Uterus (tissue), 4 donors: Measurements from ENCODE around the gene DNAH10. TPM values are rescaled to one million over a fixed set of nuclear protein-coding genes. Genes with fewer than 3 reads are reported as not detected.
A peak's percentile ranks its signal among the peaks of the same experiment; 100 is the strongest.

Experiments used
- DNase-seq, 2 donors: peaks; one replicate each; pipeline ENCODE4 v3.0.0-alpha.2; 2019 to 2020
- H3K27ac ChIP-seq, 2 donors: fragments of 200-600 bp; sonication (generic); 1 replicate in 1 of 2; 2 replicates in 1 of 2; pipeline ENCODE4 v1.5.1; 2016 to 2018
- H3K27me3 ChIP-seq, 2 donors: fragments of 200-600 bp; sonication (generic); one replicate each; pipeline ENCODE4 v1.5.1; 2018 to 2019; ENCODE audit warnings: control low read depth in 1 of 2
- H3K36me3 ChIP-seq, 2 donors: fragments of 200-600 bp; sonication (generic); one replicate each; pipeline ENCODE4 v1.5.1; 2019; ENCODE audit warnings: control low read depth in 1 of 2
- H3K4me1 ChIP-seq, 2 donors: fragments of 200-600 bp; sonication (generic); one replicate each; pipeline ENCODE4 v1.5.1; 2018 to 2019; ENCODE audit warnings: control low read depth in 1 of 2
- H3K4me3 ChIP-seq, 2 donors: fragments of 200-600 bp; sonication (generic); 1 replicate in 1 of 2; 2 replicates in 1 of 2; pipeline ENCODE4 v1.5.1; 2018 to 2019; ENCODE audit warnings: mild to moderate bottlenecking in 1 of 2
- H3K9me3 ChIP-seq, 2 donors: fragments of 200-600 bp; sonication (generic); one replicate each; pipeline ENCODE4 v1.5.1; 2019; ENCODE audit warnings: control low read depth in 1 of 2
- POLR2A ChIP-seq, 2 donors: fragments of 450-650 bp; IDR thresholded peaks; one replicate each; pipeline ENCODE4 v1.6.1; 2016; ENCODE audit warnings: antibody characterized with exemption in 2 of 2, mild to moderate bottlenecking in 1 of 2, moderate library complexity in 1 of 2
- intact Hi-C: fragments of 100-400 bp; cut with DNase I; formaldehyde crosslinking; loops from one replicate; pipeline ENCODE4 v1.15.1; 2023; ENCODE audit warnings: low total_unique reads
- total RNA-seq, 4 donors: library from RNA; depleted of rRNA in 3 of 4; stranded (reverse); fragments of >200 nt in 3 of 4; gene quantifications; one replicate each; pipeline versions ENCODE4 v1.1.0 to v1.2.4, GENCODE V29; 2014 to 2023
- TF ChIP-seq, protein P1 (sequence below), 4 experiments: fragments of 200-600 bp in 2 of 4; fragments of 450-650 bp in 2 of 4; sonication (generic) in 2 of 4; IDR thresholded peaks; one replicate each; pipeline ENCODE4 v1.5.1; 2016 to 2019; ENCODE audit warnings: antibody characterized with exemption in 4 of 4, mild to moderate bottlenecking in 2 of 4, moderate library complexity in 1 of 4
- donor health status: DM: yes; HTN: yes; CAD: no.

Gene DNAH10
- total RNA-seq, 4 donors from 2014 or later, result under 0.01 to 3.9 (median 1.1) TPM

GRCh38 chr12:123967121-123967586 lies 205.1 kb downstream of the DNAH10 start:
- intact Hi-C loops, result no loop called here
- TF ChIP-seq, protein P1, sequence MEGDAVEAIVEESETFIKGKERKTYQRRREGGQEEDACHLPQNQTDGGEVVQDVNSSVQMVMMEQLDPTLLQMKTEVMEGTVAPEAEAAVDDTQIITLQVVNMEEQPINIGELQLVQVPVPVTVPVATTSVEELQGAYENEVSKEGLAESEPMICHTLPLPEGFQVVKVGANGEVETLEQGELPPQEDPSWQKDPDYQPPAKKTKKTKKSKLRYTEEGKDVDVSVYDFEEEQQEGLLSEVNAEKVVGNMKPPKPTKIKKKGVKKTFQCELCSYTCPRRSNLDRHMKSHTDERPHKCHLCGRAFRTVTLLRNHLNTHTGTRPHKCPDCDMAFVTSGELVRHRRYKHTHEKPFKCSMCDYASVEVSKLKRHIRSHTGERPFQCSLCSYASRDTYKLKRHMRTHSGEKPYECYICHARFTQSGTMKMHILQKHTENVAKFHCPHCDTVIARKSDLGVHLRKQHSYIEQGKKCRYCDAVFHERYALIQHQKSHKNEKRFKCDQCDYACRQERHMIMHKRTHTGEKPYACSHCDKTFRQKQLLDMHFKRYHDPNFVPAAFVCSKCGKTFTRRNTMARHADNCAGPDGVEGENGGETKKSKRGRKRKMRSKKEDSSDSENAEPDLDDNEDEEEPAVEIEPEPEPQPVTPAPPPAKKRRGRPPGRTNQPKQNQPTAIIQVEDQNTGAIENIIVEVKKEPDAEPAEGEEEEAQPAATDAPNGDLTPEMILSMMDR (IDR thresholded peaks at IDR 0.05), result no peak
- TF ChIP-seq POLR2A (IDR thresholded peaks at IDR 0.05), result no peak
- no peaks in the 10 kb centered on the region for H3K9me3 ChIP-seq

DNA sequence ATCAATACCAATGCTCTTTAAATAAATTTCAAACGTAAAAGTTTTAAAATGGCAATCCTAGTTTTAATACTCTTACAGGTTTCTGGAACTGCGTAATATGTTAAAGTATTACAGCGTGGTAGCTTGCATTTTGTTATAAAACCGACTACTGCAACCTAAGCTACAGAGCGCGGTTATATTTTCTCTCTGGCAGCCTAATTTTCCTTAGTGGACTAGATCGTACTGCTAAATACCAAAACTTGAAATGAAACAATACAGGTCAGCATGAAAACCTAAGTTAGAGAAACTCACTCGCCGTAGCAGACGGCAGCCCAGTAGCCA lies 209.3 kb downstream of the DNAH10 start:
- Histone ChIP-seq H3K9me3 (no peaks in the 10 kb centered on the region), H3K36me3 (no peaks in the 10 kb centered on the region), H3K4me3 (peak overlapping the region; percentile 74 to 97), H3K4me1 (peaks cover 0 to 10% of the 10 kb centered on the region in 2 donors), H3K27me3 (no peaks in the 10 kb centered on the region), H3K27ac (peak overlapping the region; percentile 94 to 99)
- intact Hi-C loops, result no loop called here
- TF ChIP-seq POLR2A (IDR thresholded peaks at IDR 0.05), result no peak
- TF ChIP-seq, protein P1 (IDR thresholded peaks at IDR 0.05), result no peak
- no peak for DNase-seq

More at GRCh38 chr12:123967121-123967586, 205.1 kb downstream of the DNAH10 start:
- Histone ChIP-seq H3K36me3 (no peaks in the 10 kb centered on the region), H3K4me3 (no peak overlapping the region), H3K4me1 (no peaks in the 10 kb centered on the region), H3K27me3 (no peaks in the 10 kb centered on the region), H3K27ac (no peak overlapping the region)
- DNase-seq, result no peak

DNA sequence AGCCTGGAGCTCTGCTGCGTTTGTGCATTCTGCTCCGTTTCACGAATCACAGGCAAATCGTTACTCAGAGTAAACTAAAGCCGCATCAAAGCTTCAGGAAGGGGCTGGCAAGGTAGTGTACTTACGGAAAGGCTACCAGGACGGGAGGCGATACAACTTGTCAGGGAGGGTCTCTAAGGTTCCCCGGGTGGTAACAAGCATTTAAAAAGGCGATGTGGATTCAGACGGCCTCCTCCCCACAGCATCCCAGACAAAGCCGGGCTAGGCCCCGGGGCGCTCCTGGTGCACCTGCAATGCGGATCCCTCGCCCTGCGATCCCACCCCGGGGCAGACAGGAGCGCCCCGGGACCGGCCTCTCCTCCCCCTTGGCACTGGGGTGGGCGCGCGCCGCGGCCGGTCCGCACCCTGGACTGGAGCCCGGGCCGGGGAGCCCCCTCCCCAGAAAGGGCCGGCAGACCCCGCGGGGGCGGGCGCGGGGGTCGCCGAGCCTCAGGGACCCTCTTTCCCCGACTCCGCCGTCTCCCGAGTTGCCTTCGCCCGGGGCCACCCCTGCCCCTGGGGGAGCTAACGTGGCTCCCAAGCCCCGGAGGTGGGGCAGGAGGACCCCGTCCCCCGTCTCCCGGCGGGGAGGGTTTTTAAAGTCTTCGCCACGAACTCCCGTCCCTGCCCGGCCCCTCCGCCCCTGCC lies 209.8 kb downstream of the DNAH10 start:
- Histone ChIP-seq H3K4me1 (peaks cover 0 to 10% of the 10 kb centered on the region in 2 donors), H3K36me3 (no peaks in the 10 kb centered on the region), H3K9me3 (no peaks in the 10 kb centered on the region), H3K27ac (peak overlapping the region; percentile 94 to 99), H3K4me3 (peak overlapping the region; percentile 74 to 97), H3K27me3 (no peaks in the 10 kb centered on the region)
- DNase-seq, result peak; percentile 38 to 42
- TF ChIP-seq, protein P1 (IDR thresholded peaks at IDR 0.05), result no peak
- TF ChIP-seq POLR2A (IDR thresholded peaks at IDR 0.05), result no peak
- intact Hi-C loops, result no loop called here

DNA sequence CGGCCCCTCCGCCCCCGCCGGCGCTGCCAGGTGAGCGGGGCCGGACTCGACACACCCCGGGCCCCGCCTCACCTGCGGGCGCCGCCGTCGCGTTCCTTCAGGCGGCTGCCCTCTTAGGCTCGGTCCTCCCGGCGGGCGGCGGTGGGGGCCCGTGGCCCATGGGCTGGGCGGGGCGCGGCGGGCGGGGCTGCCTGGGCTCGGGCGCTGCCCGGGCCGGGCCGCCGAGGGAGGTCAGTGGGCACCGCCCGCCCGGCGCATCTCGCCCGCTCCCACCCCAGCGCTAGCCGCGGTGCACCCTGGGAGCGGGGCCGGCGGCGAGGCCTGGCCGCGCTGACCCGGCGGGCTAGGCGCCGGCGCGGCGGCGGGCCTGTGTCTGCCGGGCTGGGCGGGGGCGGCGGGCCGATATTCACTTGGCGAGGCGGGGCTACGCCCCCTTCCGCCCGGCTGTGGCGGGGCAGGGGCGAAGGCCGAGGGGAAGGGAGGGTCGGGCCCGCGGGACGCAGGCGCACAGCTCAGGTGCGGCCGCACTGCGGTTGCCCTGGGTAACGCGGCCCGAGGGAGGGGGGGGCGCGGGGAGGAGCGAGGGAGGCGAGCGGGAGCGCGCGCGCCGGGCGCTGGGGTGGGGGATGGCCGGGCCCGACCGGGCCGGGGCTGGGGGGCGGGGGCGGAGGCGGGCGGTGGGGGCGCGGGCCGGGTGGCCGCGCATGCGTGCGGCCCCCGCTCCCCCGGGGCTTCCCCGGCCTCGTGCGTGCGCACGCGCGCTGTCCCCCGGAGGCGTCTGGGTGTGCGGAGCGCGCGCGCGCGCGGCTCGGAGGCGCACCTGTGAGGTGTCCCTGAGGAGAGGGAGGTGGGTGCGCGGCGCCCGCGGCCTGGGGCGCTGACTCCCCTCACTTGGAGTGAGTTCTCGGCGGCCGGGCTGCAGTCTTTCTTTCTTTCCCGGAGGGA lies 210.6 kb downstream of the DNAH10 start, which contains the start of the genes CCDC92 and ZNF664:
Gene CCDC92 (minus strand): TSS at position 375 of the 945 bp plus-strand sequence. CDS start 28,526 bp downstream, outside the sequence.
Gene ZNF664 (plus strand): TSS at position 759 of the 945 bp plus-strand sequence. CDS start 38,930 bp downstream, outside the sequence.
- peak; percentile 89 to 94 for DNase-seq
- TF ChIP-seq, protein P1 (IDR thresholded peaks at IDR 0.05), result peak in 2 of 4 experiments; percentile 25 to 56
- peak; percentile 80 to 83 for TF ChIP-seq POLR2A (IDR thresholded peaks at IDR 0.05)
- Histone ChIP-seq H3K4me1 (peaks cover 0 to 10% of the 10 kb centered on the region in 2 donors), H3K9me3 (no peaks in the 10 kb centered on the region), H3K27me3 (no peaks in the 10 kb centered on the region), H3K4me3 (peak within 1 kb of the TSS; percentile 75 to 97), H3K27ac (peak within 1 kb of the TSS; percentile 94 to 99), H3K36me3 (no peaks in the 10 kb centered on the region)
- intact Hi-C loops, result no loop called here
